GM10847 (cell line): ENCODE results near the gene GMEB1.

Experiments
- POLR2A ChIP-seq: IDR thresholded peaks from 2 replicates; pipeline ENCODE4 v1.6.1; 2011; ENCODE audit not compliant: insufficient read length; ENCODE audit errors: extremely low read depth

Gene GMEB1

GRCh38 chr1:28668191-28668955 lies at the start of gene GMEB1:
Gene GMEB1 (plus strand): TSS chr1:28668784. CDS start chr1:28683613, 14,829 bp downstream.
- TF ChIP-seq POLR2A, result peak; percentile 44

GRCh38 chr1:28631713-28632112 lies 36.9 kb upstream of the GMEB1 start:
- no peak for TF ChIP-seq POLR2A

- TF ChIP-seq POLR2A, result no peak
Measured at GRCh38 chr1:28632560-28632959, 36.0 kb upstream of the GMEB1 start.

- no peak for TF ChIP-seq POLR2A
Measured at GRCh38 chr1:28640766-28641165, 27.8 kb upstream of the GMEB1 start.

- TF ChIP-seq POLR2A, result no peak
Measured at GRCh38 chr1:28642056-28642846, 26.3 kb upstream of the GMEB1 start.

GRCh38 chr1:28642847-28643635 lies 25.5 kb upstream of the GMEB1 start, which contains the start of gene TAF12:
Gene TAF12 (minus strand): TSS chr1:28643067. CDS start chr1:28622081, 20,986 bp downstream.
- peak; percentile 99 for TF ChIP-seq POLR2A

- TF ChIP-seq POLR2A, result no peak
Measured at GRCh38 chr1:28644494-28644893, 24.1 kb upstream of the GMEB1 start.

- TF ChIP-seq POLR2A, result no peak
Measured at GRCh38 chr1:28646040-28646439, 22.5 kb upstream of the GMEB1 start.

GRCh38 chr1:28648008-28648473 lies 20.5 kb upstream of the GMEB1 start:
- peak; percentile 42 for TF ChIP-seq POLR2A

- peak; percentile 99 for TF ChIP-seq POLR2A
Measured at GRCh38 chr1:28648474-28649198, 19.9 kb upstream of the GMEB1 start, which contains the start of gene RNU11. Gene RNU11 (plus strand): TSS chr1:28648600.

- TF ChIP-seq POLR2A, result no peak
Measured at GRCh38 chr1:28656335-28656734, 12.2 kb upstream of the GMEB1 start.

GRCh38 chr1:28663871-28664470 lies 4.6 kb upstream of the GMEB1 start:
- no peak for TF ChIP-seq POLR2A

GRCh38 chr1:28666806-28667205 lies 1.8 kb upstream of the GMEB1 start:
- no peak for TF ChIP-seq POLR2A
